B cell (primary cell): ENCODE data around the gene TOP2B. TPM values are rescaled to one million over a fixed set of nuclear protein-coding genes. Genes with fewer than 3 reads are reported as not detected.
A peak's percentile ranks its signal among the peaks of the same experiment; 100 is the strongest.

ENCODE experiments used
- ATAC-seq: fragments of 200-7000 bp; cut with Tn5 transposase; one replicate; pipeline ENCODE4 v1.10.0; 2021; ENCODE audit warnings: low read depth, mild to moderate bottlenecking, moderate number of reproducible peaks, moderate library complexity
- CTCF ChIA-PET: fragments of 350-600 bp; sonication (Branson Sonifier 250); formaldehyde crosslinking; loops from one replicate; lab custom pipeline; 2021; ENCODE audit warnings: antibody characterized with exemption, inconsistent platforms; lab: Charles Lee
- POLR2A ChIA-PET: fragments of 350-600 bp; sonication (Branson Sonifier 250); formaldehyde crosslinking; loops from one replicate; lab custom pipeline; 2021; ENCODE audit warnings: antibody characterized with exemption; lab: Charles Lee
- DNase-seq: peaks from one replicate; pipeline ENCODE4 v3.0.0; 2013
- H2AFZ ChIP-seq: 2 replicates; pipeline ENCODE4 v1.6.1; 2012; ENCODE audit warnings: mild to moderate bottlenecking, low read depth, low read length; ENCODE audit not compliant: insufficient read depth, poor library complexity, severe bottlenecking
- H3K27ac ChIP-seq, 2 donors: 1 replicate in 1 of 2; 2 replicates in 1 of 2; pipeline ENCODE4 v1.5.1; 2012 to 2013; ENCODE audit warnings: low read length in 2 of 2, mild to moderate bottlenecking in 2 of 2, moderate library complexity in 1 of 2
- H3K27me3 ChIP-seq, 4 experiments: fragments of 200-600 bp in 1 of 4; sonication (generic) in 1 of 4; replicated peaks in 1 of 4; 1 replicate in 2 of 4; 2 replicates in 2 of 4; pipeline versions ENCODE4 v1.6.1 to v1.7.0; 2013 to 2016; ENCODE audit warnings: low read length in 3 of 4, mild to moderate bottlenecking in 2 of 4, mixed read lengths in 1 of 4, moderate library complexity in 1 of 4; ENCODE audit not compliant: insufficient read depth in 4 of 4, control insufficient read depth in 3 of 4; ENCODE audit errors: control extremely low read depth in 1 of 4
- H3K36me3 ChIP-seq, 2 experiments: replicated peaks in 1 of 2; 1 replicate in 1 of 2; 2 replicates in 1 of 2; pipeline versions ENCODE4 v1.6.1 to v1.7.1; 2013; ENCODE audit warnings: low read length in 1 of 2; ENCODE audit not compliant: insufficient read depth in 2 of 2, control insufficient read depth in 1 of 2; ENCODE audit errors: control extremely low read depth in 1 of 2, extremely low read depth in 1 of 2
- H3K4me1 ChIP-seq, 2 donors: fragments of 200-600 bp in 1 of 2; sonication (generic) in 1 of 2; 1 replicate in 1 of 2; 2 replicates in 1 of 2; pipeline versions ENCODE4 v1.5.1 to v1.6.1; 2013 to 2017; ENCODE audit warnings: low read length in 2 of 2; ENCODE audit not compliant: control insufficient read depth in 2 of 2, insufficient read depth in 2 of 2
- H3K4me2 ChIP-seq: replicated peaks from 2 replicates; pipeline ENCODE3; 2012; ENCODE audit warnings: mild to moderate bottlenecking, low read depth, low read length; ENCODE audit not compliant: poor library complexity, severe bottlenecking
- H3K4me3 ChIP-seq, 5 experiments: fragments of 200-600 bp in 1 of 5; sonication (generic) in 1 of 5; 1 replicate in 3 of 5; 2 replicates in 2 of 5; pipeline versions ENCODE4 v1.5.1 to v1.7.0; 2011 to 2016; ENCODE audit warnings: low read length in 4 of 5, mild to moderate bottlenecking in 4 of 5, low read depth in 2 of 5, control low read depth in 1 of 5, moderate library complexity in 1 of 5; ENCODE audit not compliant: insufficient read depth in 1 of 5; ENCODE audit errors: control extremely low read depth in 1 of 5, extremely low read depth in 1 of 5
- H3K79me2 ChIP-seq: fragments of 200-600 bp; sonication (generic); one replicate; pipeline ENCODE4 v1.6.0; 2016; ENCODE audit warnings: low read length; ENCODE audit not compliant: control insufficient read depth, insufficient read depth
- H3K9ac ChIP-seq: fragments of 200-600 bp; sonication (generic); 2 replicates; pipeline ENCODE4 v1.6.1; 2017; ENCODE audit warnings: mild to moderate bottlenecking, low read length, moderate library complexity
- H3K9me3 ChIP-seq, 3 donors: one replicate each; pipeline versions ENCODE4 v1.6.1 to v1.7.1; 2013; ENCODE audit warnings: low read length in 2 of 3; ENCODE audit not compliant: control insufficient read depth in 2 of 3, insufficient read depth in 1 of 3; ENCODE audit errors: control extremely low read depth in 1 of 3
- H4K20me1 ChIP-seq: 2 replicates; pipeline ENCODE4 v1.6.0; 2012; ENCODE audit warnings: mild to moderate bottlenecking, low read length; ENCODE audit not compliant: insufficient read depth, control insufficient read depth, poor library complexity, severe bottlenecking
- H3K27ac Mint-ChIP-seq: one replicate; pipeline ENCODE4 v1.8.0; 2021; ENCODE audit warnings: mixed read lengths
- H3K27me3 Mint-ChIP-seq: one replicate; pipeline ENCODE4 v1.8.0; 2021; ENCODE audit warnings: mixed read lengths
- H3K4me1 Mint-ChIP-seq: one replicate; pipeline ENCODE4 v1.8.0; 2021; ENCODE audit warnings: mixed read lengths
- H3K4me3 Mint-ChIP-seq: one replicate; pipeline ENCODE4 v1.8.0; 2021; ENCODE audit warnings: mixed read lengths
- H3K9me3 Mint-ChIP-seq: one replicate; pipeline ENCODE4 v1.8.0; 2022; ENCODE audit warnings: mixed read lengths; ENCODE audit not compliant: insufficient read depth
- EZH2 ChIP-seq: IDR thresholded peaks from 2 replicates; pipeline ENCODE4 v1.6.1; 2012; ENCODE audit warnings: borderline replicate concordance, low read depth, mild to moderate bottlenecking, moderate library complexity, low read length; ENCODE audit not compliant: insufficient read depth, poor library complexity, severe bottlenecking
- WGBS: methylation state at CpG from one replicate; pipeline ENCODE4 v1.1.5; 2013; ENCODE audit warnings: missing lambda C conversion rate; ENCODE audit not compliant: insufficient coverage; 5-methylcytosine and 5-hydroxymethylcytosine counted together
- intact Hi-C: fragments of 100-400 bp; cut with micrococcal nuclease; formaldehyde crosslinking; loops from one replicate; pipeline ENCODE4 v1.10.0; 2022
- polyA plus RNA-seq: library from polyadenylated mRNA; depleted of rRNA; stranded (reverse); fragments of >200 nt; gene quantifications from 2 replicates; pipeline ENCODE4 v1.2.3, GENCODE V29; 2012
- total RNA-seq, 2 donors: library from RNA; stranded (reverse); fragments of 120-200 nt in 1 of 2; gene quantifications; 1 replicate in 1 of 2; 2 replicates in 1 of 2; pipeline versions ENCODE4 v1.2.3 to v1.2.4, GENCODE V29; 2013 to 2022
- TF ChIP-seq, protein P1 (sequence below): fragments of 200-600 bp; IDR thresholded peaks from one replicate; pipeline ENCODE4 v1.8.0; 2022; ENCODE audit warnings: antibody characterized with exemption, mild to moderate bottlenecking

TOP2B gene
- total and polyA plus RNA-seq, 2 donors (not counting 1 experiment from before 2014, with no cell fraction given): 22.2 to 149 TPM

DNA sequence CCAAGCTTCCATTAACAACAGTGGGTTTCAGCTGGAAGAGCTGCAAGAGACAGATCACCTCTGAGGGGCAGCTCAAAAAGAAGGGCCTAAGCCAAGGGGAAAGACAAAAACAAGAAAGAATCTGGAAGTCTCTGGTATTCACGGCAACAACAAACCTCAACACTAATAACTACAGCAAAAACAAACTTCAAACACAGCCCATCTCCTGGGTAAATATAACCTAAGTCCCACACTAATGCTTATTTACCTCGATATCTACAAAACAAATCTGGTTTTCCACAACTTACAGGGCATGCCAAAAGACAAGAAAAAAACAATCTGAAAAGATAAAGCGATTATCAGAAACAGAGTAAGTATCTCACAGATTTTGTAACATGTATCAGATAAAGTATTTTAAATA, 29.7 kb downstream of the TOP2B start:
- intact Hi-C loops: no loop called here
- Mint-ChIP-seq H3K4me1 (peaks cover 3% of the 10 kb centered on the region), H3K4me3 (no peak overlapping the region), H3K27ac (no peak overlapping the region), H3K27me3 (no peaks in the 10 kb centered on the region), H3K9me3 (no peaks in the 10 kb centered on the region)
- Histone ChIP-seq H3K9me3 (no peaks in the 10 kb centered on the region), H3K4me1 (no peaks in the 10 kb centered on the region), H3K4me2 (no peak overlapping the region), H3K9ac (no peak overlapping the region), H3K36me3 (peaks cover 7 to 64% of the 10 kb centered on the region in 2 experiments), H3K4me3 (no peak overlapping the region), H4K20me1 (peaks cover 31% of the 10 kb centered on the region), H2AFZ (no peak overlapping the region), H3K27me3 (no peaks in the 10 kb centered on the region), H3K79me2 (peaks cover 16% of the 10 kb centered on the region), H3K27ac (no peak overlapping the region)
- ATAC-seq (no peak), DNase-seq (no peak)
- WGBS: 100% methylated on average over 2 of the region's 3 CpGs
- ChIA-PET POLR2A (no interaction called here), CTCF (interaction anchor here (0.6 kb wide), 1 partner anchor 12 kb away, joined by 4 read pairs; no protein-coding TSS in a partner anchor)
- TF ChIP-seq, protein P1, sequence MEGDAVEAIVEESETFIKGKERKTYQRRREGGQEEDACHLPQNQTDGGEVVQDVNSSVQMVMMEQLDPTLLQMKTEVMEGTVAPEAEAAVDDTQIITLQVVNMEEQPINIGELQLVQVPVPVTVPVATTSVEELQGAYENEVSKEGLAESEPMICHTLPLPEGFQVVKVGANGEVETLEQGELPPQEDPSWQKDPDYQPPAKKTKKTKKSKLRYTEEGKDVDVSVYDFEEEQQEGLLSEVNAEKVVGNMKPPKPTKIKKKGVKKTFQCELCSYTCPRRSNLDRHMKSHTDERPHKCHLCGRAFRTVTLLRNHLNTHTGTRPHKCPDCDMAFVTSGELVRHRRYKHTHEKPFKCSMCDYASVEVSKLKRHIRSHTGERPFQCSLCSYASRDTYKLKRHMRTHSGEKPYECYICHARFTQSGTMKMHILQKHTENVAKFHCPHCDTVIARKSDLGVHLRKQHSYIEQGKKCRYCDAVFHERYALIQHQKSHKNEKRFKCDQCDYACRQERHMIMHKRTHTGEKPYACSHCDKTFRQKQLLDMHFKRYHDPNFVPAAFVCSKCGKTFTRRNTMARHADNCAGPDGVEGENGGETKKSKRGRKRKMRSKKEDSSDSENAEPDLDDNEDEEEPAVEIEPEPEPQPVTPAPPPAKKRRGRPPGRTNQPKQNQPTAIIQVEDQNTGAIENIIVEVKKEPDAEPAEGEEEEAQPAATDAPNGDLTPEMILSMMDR: no peak
- TF ChIP-seq EZH2: no peak

DNA sequence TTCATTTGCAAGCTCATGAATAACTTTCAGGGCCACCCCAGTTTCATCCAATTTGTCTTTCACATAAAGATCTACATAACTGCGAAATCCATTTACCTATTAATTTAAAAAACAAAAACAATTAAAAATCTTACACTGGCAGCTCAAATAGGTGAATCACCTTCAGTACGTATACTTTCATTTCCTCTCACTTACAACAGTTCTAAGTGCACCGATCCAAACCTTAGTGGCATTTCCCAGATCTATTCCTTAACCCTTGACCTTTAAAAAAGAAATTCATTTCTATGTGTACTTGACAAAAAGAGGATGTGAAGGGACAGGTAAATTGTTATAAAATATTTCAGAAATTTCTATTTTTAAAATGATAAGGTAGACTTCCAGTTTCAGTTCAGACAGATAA, 30.8 kb downstream of the TOP2B start:
- H3K4me1 ChIP-seq: no peaks in the 10 kb centered on the region
- DNase-seq: no peak
- Mint-ChIP-seq H3K4me1 (peaks cover 3% of the 10 kb centered on the region), H3K27ac (no peak overlapping the region), H3K27me3 (no peaks in the 10 kb centered on the region), H3K9me3 (no peaks in the 10 kb centered on the region), H3K4me3 (no peak overlapping the region)
- ATAC-seq: no peak
- H3K4me3 ChIP-seq: no peak overlapping the region
- ChIA-PET CTCF (no interaction called here), POLR2A (no interaction called here)
- H3K4me2 ChIP-seq: no peak overlapping the region
- no peaks in the 10 kb centered on the region for H3K27me3 ChIP-seq
- H3K36me3 ChIP-seq: peaks cover 7 to 73% of the 10 kb centered on the region in 2 experiments
- H3K9me3 ChIP-seq: no peaks in the 10 kb centered on the region
- H3K79me2 ChIP-seq: peaks cover 14% of the 10 kb centered on the region
- 100% methylated on average over 1 of the region's 3 CpGs for WGBS
- H2AFZ ChIP-seq: no peak overlapping the region
- TF ChIP-seq, protein P1: no peak
- TF ChIP-seq EZH2: no peak
- H4K20me1 ChIP-seq: peaks cover 26% of the 10 kb centered on the region
- H3K9ac ChIP-seq: no peak overlapping the region
- intact Hi-C loops: no loop called here
- H3K27ac ChIP-seq: peak overlapping the region in 1 of 2 donors; percentile 2
